ENCODE results near the gene SUSD6. TPM values are rescaled to one million over a fixed set of nuclear protein-coding genes. Genes with fewer than 3 reads are reported as not detected.

The SUSD6 gene
- total RNA-seq, 1 experiment from 2014 or later = 3.7 TPM

GRCh38 chr14:69644814-69645213, 33.4 kb downstream of the SUSD6 start:
- Histone ChIP-seq H3K4me1 (ENCODE audit: insufficient read depth, low read length) (no peaks in the 10 kb centered on the region), H2BK15ac (ENCODE audit: low read depth, low read length) (no peak overlapping the region), H3K79me2 (ENCODE audit: insufficient read depth, low read length) (no peaks in the 10 kb centered on the region), H3K18ac (ENCODE audit: insufficient read length, low read depth, low read length) (no peak overlapping the region), H3K4ac (ENCODE audit: low read depth, low read length) (no peak overlapping the region), H2BK5ac (ENCODE audit: insufficient read length, low read length) (no peak overlapping the region), H3K27me3 (ENCODE audit: insufficient read depth, low read length) (no peaks in the 10 kb centered on the region), H3K23me2 (ENCODE audit: insufficient read length, low read depth, low read length, poor library complexity, severe bottlenecking) (no peaks in the 10 kb centered on the region), H3T11ph (ENCODE audit: low read length) (no peak overlapping the region), H3K27ac (ENCODE audit: insufficient read length, low read depth, low read length) (no peak overlapping the region), H2BK20ac (ENCODE audit: low read depth, low read length, poor library complexity, severe bottlenecking) (no peak overlapping the region), H4K91ac (ENCODE audit: insufficient read length, low read depth, low read length) (no peak overlapping the region), H4K8ac (replicated peaks; ENCODE audit: insufficient read length, low read depth, low read length) (no peak overlapping the region), H2AK5ac (ENCODE audit: insufficient read length, low read length) (no peak overlapping the region), H3K14ac (ENCODE audit: insufficient read depth, low read length) (no peak overlapping the region), H3K23ac (ENCODE audit: insufficient read length, low read depth, low read length) (no peak overlapping the region), H2BK120ac (ENCODE audit: low read depth, low read length, poor library complexity, severe bottlenecking) (no peak overlapping the region), H3K56ac (ENCODE audit: insufficient read length, low read depth, low read length) (no peak overlapping the region), H2AFZ (ENCODE audit: low read length) (no peak overlapping the region), H3K9ac (ENCODE audit: extremely low read depth, insufficient read length, low read length) (no peak overlapping the region), H4K5ac (ENCODE audit: insufficient read length, low read depth, low read length) (no peak overlapping the region), H3K9me3 (ENCODE audit: control insufficient read depth, low read depth, low read length) (no peaks in the 10 kb centered on the region), H4K20me1 (ENCODE audit: control insufficient read depth, insufficient read depth, insufficient read length) (no peaks in the 10 kb centered on the region), H3K79me1 (ENCODE audit: insufficient read depth, low read depth, low read length, poor library complexity, severe bottlenecking) (no peaks in the 10 kb centered on the region), H3K4me2 (ENCODE audit: insufficient read depth, insufficient read length, low read length) (no peak overlapping the region), H2BK12ac (ENCODE audit: insufficient read length, low read depth, low read length) (no peak overlapping the region)
- Mint-ChIP-seq H3K27me3 (ENCODE audit: low read depth) (no peaks in the 10 kb centered on the region), H3K9me3 (peaks cover 28% of the 10 kb centered on the region in 2 experiments), H3K4me1 (peaks cover 14 to 19% of the 10 kb centered on the region in 2 experiments), H3K27ac (no peak overlapping the region), H3K4me3 (no peak overlapping the region), H3K36me3 (ENCODE audit: insufficient read depth in 1 of 3, low read depth in 3 of 3) (peaks cover 19 to 24% (median 24%) of the 10 kb centered on the region in 3 experiments)
- TF ChIP-seq CTCF (conservative IDR thresholded peaks at IDR 0.05) = no peak
- no peak for DNase-seq
- no CpG with 5 or more reads among the region's 1 CpG for WGBS (ENCODE audit: extremely low coverage, insufficient read length, low lambda C conversion rate)
